GM12878 (cell line): ENCODE results near the gene PQBP1. TPM values are rescaled to one million over a fixed set of nuclear protein-coding genes. Genes with fewer than 3 reads are reported as not detected.
A peak's percentile ranks its signal among the peaks of the same experiment; 100 is the strongest.

Experiments used
- ATAC-seq: fragments of 200-7000 bp; cut with Tn5 transposase; 3 replicates; pipeline ENCODE4 v1.9.1; 2020; ENCODE audit warnings: mild to moderate bottlenecking, moderate library complexity
- BruUV-seq: library from RNA; stranded (reverse); fragments of 400-500 nt; replicated peaks from 2 replicates; lab custom pipeline; 2021; lab: Mats Ljungman, UMichigan
- CTCF ChIA-PET: fragments of 300-600 bp; sonication (Branson Sonifier 250); formaldehyde crosslinking; extraction: SDS; loops from one replicate; lab custom pipeline; 2021; ENCODE audit warnings: inconsistent platforms; lab: Yijun Ruan, JAX
- POLR2A ChIA-PET: fragments of 350-600 bp; formaldehyde crosslinking; extraction: SDS; loops from one replicate; lab custom pipeline; 2021; ENCODE audit warnings: inconsistent platforms; lab: Charles Lee
- RAD21 ChIA-PET: fragments of 300-600 bp; sonication (Branson Sonifier 250); formaldehyde crosslinking; loops from one replicate; lab custom pipeline; 2023; ENCODE audit warnings: antibody characterized with exemption; ENCODE audit not compliant: unreplicated experiment; lab: Charles Lee
- SMC1A ChIA-PET: fragments of 300-600 bp; sonication (Branson Sonifier 250); formaldehyde crosslinking; loops from one replicate; lab custom pipeline; 2023; ENCODE audit not compliant: unreplicated experiment, uncharacterized antibody; lab: Charles Lee
- DNase-seq: peaks from one replicate; pipeline ENCODE4 v3.0.0-alpha.2; 2011; ENCODE audit warnings: low read depth, low spot score
- FAIRE-seq: peaks from 3 replicates; lab custom pipeline; 2011; peaks lifted over from hg19 to GRCh38; lab: Jason Lieb, UNC
- H2AFZ ChIP-seq: 2 replicates; pipeline ENCODE4 v1.6.0; 2011; ENCODE audit warnings: low read depth, low read length, control low read depth; ENCODE audit not compliant: control insufficient read depth
- H3K27ac ChIP-seq: 2 replicates; pipeline ENCODE4 v1.5.1; 2011; ENCODE audit warnings: control low read depth; ENCODE audit not compliant: control insufficient read depth, insufficient read depth
- H3K27me3 ChIP-seq, 2 experiments: replicated peaks in 1 of 2; 2 replicates each; pipeline versions ENCODE4 v1.6.0 to v1.6.1; 2011; ENCODE audit warnings: low read length in 1 of 2; ENCODE audit not compliant: control insufficient read depth in 2 of 2, insufficient read depth in 2 of 2
- H3K36me3 ChIP-seq, 2 experiments: 2 replicates each; pipeline ENCODE4 v1.5.1; 2011; ENCODE audit warnings: low read length in 1 of 2; ENCODE audit not compliant: control insufficient read depth in 2 of 2, insufficient read depth in 2 of 2
- H3K4me1 ChIP-seq: 2 replicates; pipeline ENCODE4 v1.6.1; 2011; ENCODE audit warnings: mild to moderate bottlenecking, low read length, moderate library complexity, mixed read lengths; ENCODE audit not compliant: control insufficient read depth, insufficient read depth
- H3K4me2 ChIP-seq: 2 replicates; pipeline ENCODE4 v1.6.0; 2011; ENCODE audit warnings: control low read depth; ENCODE audit not compliant: control insufficient read depth, insufficient read depth
- H3K4me3 ChIP-seq: fragments of 200-600 bp; sonication (generic); 2 replicates; pipeline ENCODE4 v1.5.1; 2016
- H3K79me2 ChIP-seq: 2 replicates; pipeline ENCODE4 v1.6.0; 2011; ENCODE audit warnings: low read length; ENCODE audit not compliant: control insufficient read depth, insufficient read depth
- H3K9ac ChIP-seq: 2 replicates; pipeline ENCODE4 v1.8.0; 2011; ENCODE audit warnings: low read length, control low read depth, mixed read lengths; ENCODE audit not compliant: control insufficient read depth, insufficient read depth
- H3K9me3 ChIP-seq: replicated peaks from 3 replicates; pipeline ENCODE4 v1.5.1; 2011; ENCODE audit warnings: mild to moderate bottlenecking, low read length; ENCODE audit not compliant: control insufficient read depth, insufficient read depth
- H4K20me1 ChIP-seq: 2 replicates; pipeline ENCODE4 v1.6.0; 2011; ENCODE audit not compliant: control insufficient read depth, insufficient read depth
- BCLAF1 ChIP-seq: fragments of 450-650 bp; IDR thresholded peaks from 2 replicates; pipeline ENCODE4 v1.6.1; 2017; ENCODE audit warnings: antibody characterized with exemption, mild to moderate bottlenecking, moderate library complexity
- CHD4 ChIP-seq: fragments of 200-600 bp; sonication (generic); IDR thresholded peaks from 2 replicates; pipeline ENCODE4 v1.6.1; 2016; ENCODE audit warnings: mild to moderate bottlenecking
- EGR1 ChIP-seq, 2 experiments: IDR thresholded peaks; 1 replicate in 1 of 2; 2 replicates in 1 of 2; pipeline ENCODE4 v1.6.1; 2011 to 2012; ENCODE audit warnings: low read depth in 2 of 2, low read length in 2 of 2, borderline replicate concordance in 1 of 2, mild to moderate bottlenecking in 1 of 2, moderate library complexity in 1 of 2
- HDAC6 ChIP-seq: fragments of 200-600 bp; sonication (generic); IDR thresholded peaks from one replicate; pipeline ENCODE4 v1.8.0; 2017; ENCODE audit warnings: antibody characterized with exemption; ENCODE audit not compliant: unreplicated experiment
- IKZF2 ChIP-seq, 2 experiments: fragments of 450-650 bp; IDR thresholded peaks; 2 replicates each; pipeline ENCODE4 v1.6.1; 2017; ENCODE audit warnings: mild to moderate bottlenecking in 2 of 2, moderate library complexity in 2 of 2
- KLF5 ChIP-seq: fragments of 450-650 bp; IDR thresholded peaks from 2 replicates; pipeline ENCODE4 v1.6.1; 2014; ENCODE audit warnings: mild to moderate bottlenecking; ENCODE audit not compliant: partially characterized antibody
- RCOR1 ChIP-seq: conservative IDR thresholded peaks from 2 replicates; pipeline ENCODE4 v1.6.1; 2012; ENCODE audit warnings: low read depth, low read length, improper control_type of control experiment
- TCF3 ChIP-seq: IDR thresholded peaks from 2 replicates; pipeline ENCODE4 v1.6.1; 2012; ENCODE audit warnings: low read depth, mild to moderate bottlenecking, low read length, borderline replicate concordance; ENCODE audit not compliant: insufficient read depth
- YBX1 ChIP-seq: fragments of 450-650 bp; IDR thresholded peaks from 2 replicates; pipeline ENCODE4 v1.6.1; 2016; ENCODE audit warnings: antibody characterized with exemption
- ZNF217 ChIP-seq: fragments of 450-650 bp; IDR thresholded peaks from 2 replicates; pipeline ENCODE4 v1.6.1; 2017; ENCODE audit warnings: antibody characterized with exemption, mild to moderate bottlenecking
- ZNF24 ChIP-seq: fragments of 450-650 bp; IDR thresholded peaks from 2 replicates; pipeline ENCODE4 v1.6.1; 2017; ENCODE audit warnings: antibody characterized with exemption, mild to moderate bottlenecking
- ZNF384 ChIP-seq: IDR thresholded peaks from 2 replicates; pipeline ENCODE4 v1.6.1; 2012; ENCODE audit warnings: low read depth, mild to moderate bottlenecking, low read length, improper control_type of control experiment, borderline replicate concordance
- ZZZ3 ChIP-seq: IDR thresholded peaks from 2 replicates; pipeline ENCODE4 v1.6.1; 2011; ENCODE audit warnings: low read depth; ENCODE audit not compliant: control insufficient read depth, insufficient read length
- WGBS: methylation state at CpG from one replicate; pipeline ENCODE4 v1.1.6; 2016; ENCODE audit warnings: low lambda C conversion rate; ENCODE audit not compliant: insufficient replicate concordance, insufficient coverage; ENCODE audit errors: missing lambda C conversion rate; 5-methylcytosine and 5-hydroxymethylcytosine counted together
- in situ Hi-C: fragments of 300-500 bp; cut with MboI; formaldehyde crosslinking; loops from 9 replicates; pipeline ENCODE4 v1.14.3; 2018; ENCODE audit warnings: mixed read lengths
- intact Hi-C: fragments of 100-400 bp; cut with micrococcal nuclease; formaldehyde crosslinking; loops from one replicate; pipeline ENCODE4 v1.14.2; 2022; ENCODE audit not compliant: unreplicated experiment
- polyA plus RNA-seq, 11 experiments: library from polyadenylated mRNA; depleted of rRNA in 4 of 11; unstranded in 6 of 11; stranded (reverse) in 5 of 11; fragments of >200 nt; fragmentation: Nextera tagmentation in 4 of 11; fragmentation: Illumina TruSeq in 1 of 11; extraction: Ambion mirVana in 4 of 11; extraction: Trizol in 1 of 11; gene quantifications; 1 replicate in 1 of 11; 2 replicates in 10 of 11; pipeline versions ENCODE4 v1.2.1 to v1.2.3, GENCODE V29; 2011 to 2016; ENCODE audit warnings: inconsistent platforms in 2 of 11, missing spikeins in 2 of 11, low read depth in 1 of 11
- total RNA-seq, 4 experiments: library from RNA; depleted of rRNA in 3 of 4; stranded (reverse); fragments of >200 nt in 3 of 4; fragmentation: Illumina TruSeq in 1 of 4; extraction: Trizol in 1 of 4; gene quantifications; 2 replicates each; pipeline versions ENCODE4 v1.2.1 to v1.2.3, GENCODE V29; 2013 to 2021
- TF ChIP-seq, protein P1 (sequence below): IDR thresholded peaks from 2 replicates; pipeline ENCODE4 v1.6.1; 2011; ENCODE audit warnings: low read depth, mild to moderate bottlenecking, low read length, moderate library complexity, borderline replicate concordance; ENCODE audit errors: extremely low read depth
- TF ChIP-seq, protein P2 (sequence below): fragments of 450-650 bp; IDR thresholded peaks from 2 replicates; pipeline ENCODE4 v1.6.1; 2016; ENCODE audit warnings: mild to moderate bottlenecking, moderate library complexity, borderline replicate concordance

The PQBP1 gene
- total and polyA plus RNA-seq, 10 of the 15 experiments (the other 5 are each of a cell fraction or from before 2014, with no cell fraction given), result 12.5 to 74.8 (median 68.5) TPM

- no peak overlapping the region for H2AFZ ChIP-seq
- H3K27ac ChIP-seq, result peak overlapping the region; percentile 51
- DNase-seq (no peak), ATAC-seq (no peak), FAIRE-seq (no peak)
- 0 out of 2 replicates have a peak overlapping the region, but pooled peaks have one; percentile 56 for H3K4me2 ChIP-seq
- POLR2A ChIA-PET, result interaction anchor here (1.1 to 2.9 kb wide), 3 partner anchors 16 to 225 kb away, joined by 3 to 21 read pairs (median 6); no protein-coding TSS in a partner anchor
- RAD21 ChIA-PET, result interaction anchor here (1.4 to 1.6 kb wide), 2 partner anchors 17 to 26 kb away, joined by 6 read pairs; no protein-coding TSS in a partner anchor
- H3K36me3 ChIP-seq, result peaks cover 0 to 3% of the 10 kb centered on the region in 2 experiments; a peak in 1 of 4 replicates
- no peak for TF ChIP-seq ZZZ3
- no peak for TF ChIP-seq IKZF2 (IDR thresholded peaks at IDR 0.05)
- TF ChIP-seq ZNF24, result no peak
- no peak for TF ChIP-seq ZNF384
- no peak for TF ChIP-seq RCOR1
- no peak for TF ChIP-seq TCF3
- TF ChIP-seq ZNF217, result no peak
- TF ChIP-seq KLF5, result no peak
- TF ChIP-seq CHD4, result no peak
- TF ChIP-seq, protein P1, sequence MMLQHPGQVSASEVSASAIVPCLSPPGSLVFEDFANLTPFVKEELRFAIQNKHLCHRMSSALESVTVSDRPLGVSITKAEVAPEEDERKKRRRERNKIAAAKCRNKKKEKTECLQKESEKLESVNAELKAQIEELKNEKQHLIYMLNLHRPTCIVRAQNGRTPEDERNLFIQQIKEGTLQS, result no peak
- no peak for TF ChIP-seq EGR1 (IDR thresholded peaks at IDR 0.05; ENCODE audit: borderline replicate concordance in 1 of 2, low read depth in 2 of 2, low read length in 2 of 2)
- no peak for TF ChIP-seq BCLAF1
- TF ChIP-seq, protein P2, sequence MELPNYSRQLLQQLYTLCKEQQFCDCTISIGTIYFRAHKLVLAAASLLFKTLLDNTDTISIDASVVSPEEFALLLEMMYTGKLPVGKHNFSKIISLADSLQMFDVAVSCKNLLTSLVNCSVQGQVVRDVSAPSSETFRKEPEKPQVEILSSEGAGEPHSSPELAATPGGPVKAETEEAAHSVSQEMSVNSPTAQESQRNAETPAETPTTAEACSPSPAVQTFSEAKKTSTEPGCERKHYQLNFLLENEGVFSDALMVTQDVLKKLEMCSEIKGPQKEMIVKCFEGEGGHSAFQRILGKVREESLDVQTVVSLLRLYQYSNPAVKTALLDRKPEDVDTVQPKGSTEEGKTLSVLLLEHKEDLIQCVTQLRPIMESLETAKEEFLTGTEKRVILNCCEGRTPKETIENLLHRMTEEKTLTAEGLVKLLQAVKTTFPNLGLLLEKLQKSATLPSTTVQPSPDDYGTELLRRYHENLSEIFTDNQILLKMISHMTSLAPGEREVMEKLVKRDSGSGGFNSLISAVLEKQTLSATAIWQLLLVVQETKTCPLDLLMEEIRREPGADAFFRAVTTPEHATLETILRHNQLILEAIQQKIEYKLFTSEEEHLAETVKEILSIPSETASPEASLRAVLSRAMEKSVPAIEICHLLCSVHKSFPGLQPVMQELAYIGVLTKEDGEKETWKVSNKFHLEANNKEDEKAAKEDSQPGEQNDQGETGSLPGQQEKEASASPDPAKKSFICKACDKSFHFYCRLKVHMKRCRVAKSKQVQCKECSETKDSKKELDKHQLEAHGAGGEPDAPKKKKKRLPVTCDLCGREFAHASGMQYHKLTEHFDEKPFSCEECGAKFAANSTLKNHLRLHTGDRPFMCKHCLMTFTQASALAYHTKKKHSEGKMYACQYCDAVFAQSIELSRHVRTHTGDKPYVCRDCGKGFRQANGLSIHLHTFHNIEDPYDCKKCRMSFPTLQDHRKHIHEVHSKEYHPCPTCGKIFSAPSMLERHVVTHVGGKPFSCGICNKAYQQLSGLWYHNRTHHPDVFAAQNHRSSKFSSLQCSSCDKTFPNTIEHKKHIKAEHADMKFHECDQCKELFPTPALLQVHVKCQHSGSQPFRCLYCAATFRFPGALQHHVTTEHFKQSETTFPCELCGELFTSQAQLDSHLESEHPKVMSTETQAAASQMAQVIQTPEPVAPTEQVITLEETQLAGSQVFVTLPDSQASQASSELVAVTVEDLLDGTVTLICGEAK, result no peak
- TF ChIP-seq HDAC6, result no peak
- TF ChIP-seq YBX1, result no peak
- no peak overlapping the region for H3K4me3 ChIP-seq
- H4K20me1 ChIP-seq, result no peaks in the 10 kb centered on the region; the same call in 1 of the 2 replicates
- H3K79me2 ChIP-seq, result peaks cover 30% of the 10 kb centered on the region
- no TSS peak for BruUV-seq
- intact Hi-C loops (no loop called here), in situ Hi-C loops (no loop called here)
- SMC1A ChIA-PET, result interaction anchor here (1.0 to 2.3 kb wide), 2 partner anchors 16 to 18 kb away, joined by 3 to 12 read pairs; no protein-coding TSS in a partner anchor
- H3K4me1 ChIP-seq, result peaks cover 9% of the 10 kb centered on the region
- no peak overlapping the region; the same call in 1 of the 2 replicates for H3K9ac ChIP-seq
- CTCF ChIA-PET, result interaction anchor here (1.1 to 1.4 kb wide), 2 partner anchors 16 to 26 kb away, joined by 3 to 4 read pairs; no protein-coding TSS in a partner anchor
- H3K27me3 ChIP-seq, result no peaks in the 10 kb centered on the region
- H3K9me3 ChIP-seq, result no peaks in the 10 kb centered on the region; the same call in 2 of the 3 replicates
- 72% methylated on average over 4 of the region's 4 CpGs for WGBS
Observed at GRCh38 chrX:48920718-48921104, 23.0 kb downstream of the PQBP1 start.
